Measurements from ENCODE around the gene KDM5C. TPM values are rescaled to one million over a fixed set of nuclear protein-coding genes. Genes with fewer than 3 reads are reported as not detected.
A peak's percentile ranks its signal among the peaks of the same experiment; 100 is the strongest.
"Not testable (repeated sequence)": the region's sequence is repeated elsewhere in the genome, so short reads cannot be mapped to it uniquely, and the experiment has no call there.

Gene KDM5C
- total RNA-seq, 2 experiments from 2014 or later: 67.4 to 68.2 TPM

DNA sequence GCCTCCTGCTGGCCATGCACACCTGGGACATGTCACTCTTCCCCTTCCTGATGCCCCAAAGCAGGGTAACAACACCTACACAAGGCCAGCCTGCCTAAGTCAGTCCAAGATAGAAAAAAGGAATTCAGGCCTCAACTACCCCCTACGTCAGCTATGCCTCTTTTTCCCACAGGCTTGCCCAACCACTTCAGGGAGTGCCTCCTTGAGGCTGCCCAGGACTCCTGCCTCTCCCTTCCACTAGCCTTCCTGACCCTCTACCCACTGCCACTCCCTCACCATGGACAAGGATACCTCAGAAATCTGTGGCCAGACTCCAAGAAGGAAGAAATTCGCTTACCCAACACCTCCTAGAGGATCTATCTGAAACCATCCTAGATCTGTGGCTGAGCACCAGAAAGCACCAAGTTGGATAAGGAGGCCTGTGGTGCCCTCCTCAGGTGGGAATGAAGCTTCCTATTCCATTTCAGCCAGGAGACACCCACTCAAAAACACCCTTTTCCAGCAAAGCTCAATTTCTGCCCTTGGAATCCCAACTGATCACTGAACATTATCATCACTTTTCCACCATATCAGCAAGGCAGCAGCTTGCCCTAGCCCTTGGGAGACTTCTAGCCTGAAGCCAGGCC, 1.8 kb downstream of the KDM5C start:
- Mint-ChIP-seq H3K9me3 (no peaks in the 10 kb centered on the region), H3K27ac (peak overlapping the region; percentile 95), H3K27me3 (ENCODE audit: low read depth) (no peaks in the 10 kb centered on the region), H3K4me3 (peak overlapping the region; percentile 91), H3K36me3 (ENCODE audit: low read depth) (peaks cover 10% of the 10 kb centered on the region), H3K4me1 (ENCODE audit: low read depth) (peaks cover 34% of the 10 kb centered on the region)
- no peak for DNase-seq
- CTCF ChIA-PET: interaction anchor here (1.4 kb wide), 1 partner anchor 90 kb away, joined by 4 read pairs; no protein-coding TSS in a partner anchor
- intact Hi-C loops (cut with micrococcal nuclease): loop anchor here (10.0 kb wide), 1 partner anchor 822 kb away; the partner anchor contains the start of gene PHF8

DNA sequence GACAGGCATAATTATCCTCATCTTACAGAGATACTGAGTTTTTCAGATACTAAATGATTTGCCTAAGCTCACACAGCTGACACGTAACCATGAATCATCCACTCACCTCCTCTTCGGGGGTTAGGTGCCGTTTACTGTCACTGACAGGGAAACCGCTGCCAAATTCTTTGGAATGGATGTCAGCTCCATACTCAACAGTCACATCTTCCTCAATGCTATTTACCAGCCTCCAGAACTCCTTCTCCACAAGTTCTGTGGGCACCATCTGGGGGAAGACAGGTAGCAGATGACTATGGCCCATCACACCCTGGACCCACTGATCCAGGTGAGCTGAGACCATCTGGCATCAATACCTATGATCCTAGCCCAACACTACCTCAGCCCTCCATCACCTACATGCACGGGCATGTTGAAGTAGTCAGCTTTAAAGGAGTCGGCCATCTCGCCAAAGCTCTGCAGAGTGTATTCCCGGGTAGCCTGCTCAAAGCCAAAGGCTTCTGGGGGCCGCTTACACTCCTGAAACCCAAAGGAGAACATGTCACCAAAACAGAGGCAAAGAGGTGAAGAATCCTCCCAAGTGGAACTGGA, 13.5 kb downstream of the KDM5C start:
- Mint-ChIP-seq H3K4me3 (no peak overlapping the region), H3K27me3 (ENCODE audit: low read depth) (no peaks in the 10 kb centered on the region), H3K36me3 (ENCODE audit: low read depth) (peaks cover 27% of the 10 kb centered on the region), H3K27ac (peak overlapping the region; percentile 46), H3K4me1 (ENCODE audit: low read depth) (no peaks in the 10 kb centered on the region), H3K9me3 (no peaks in the 10 kb centered on the region)
- no peak for DNase-seq
- intact Hi-C loops (cut with micrococcal nuclease): no loop called here
- CTCF ChIA-PET: no interaction called here

DNA sequence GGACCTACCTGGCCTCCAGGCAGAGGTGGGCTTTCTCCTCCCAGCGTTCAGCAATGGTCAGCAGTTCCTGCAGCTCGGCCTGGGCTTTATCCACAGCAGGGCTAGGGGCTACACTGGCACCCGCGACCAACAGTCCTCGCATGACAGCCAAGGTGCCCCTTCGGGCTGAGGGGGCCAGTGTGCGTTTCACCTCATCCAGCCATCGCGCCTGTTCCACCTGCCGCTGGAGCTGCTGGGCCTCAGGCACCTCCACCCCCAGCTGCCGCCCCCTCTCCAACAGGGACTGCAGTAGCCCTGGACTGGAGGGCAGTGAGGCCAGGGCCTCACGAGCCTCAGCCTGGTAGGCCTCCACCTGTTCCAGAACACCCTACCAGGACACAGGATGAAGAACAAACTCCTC, 28.3 kb downstream of the KDM5C start:
- H3K27ac Mint-ChIP-seq: no peak overlapping the region

DNA sequence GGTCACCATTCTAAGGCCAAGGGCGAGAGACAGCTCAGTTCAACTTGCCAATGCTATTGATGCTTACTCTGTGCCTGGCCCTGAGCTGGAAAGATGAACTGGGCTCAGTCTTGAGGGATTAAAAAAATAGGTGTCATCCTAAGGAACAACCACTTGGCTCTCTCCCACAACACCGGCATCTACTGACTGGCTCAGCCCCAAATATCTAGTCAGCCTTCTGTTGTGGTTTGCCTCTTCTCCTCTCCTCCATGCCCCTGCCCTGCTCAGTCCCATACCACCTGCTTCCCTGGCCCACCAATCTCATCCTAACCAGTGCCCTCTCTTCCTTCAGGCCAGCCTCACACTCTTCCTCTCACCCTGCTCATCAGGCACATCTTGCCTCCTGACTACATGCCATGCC, 29.6 kb downstream of the KDM5C start:
- intact Hi-C loops (cut with micrococcal nuclease): no loop called here
- H3K27me3 Mint-ChIP-seq (ENCODE audit: low read depth): no peaks in the 10 kb centered on the region
- H3K27ac Mint-ChIP-seq: no peak overlapping the region
- no peak for DNase-seq
- CTCF ChIA-PET: no interaction called here
- H3K4me3 Mint-ChIP-seq: no peak overlapping the region
- H3K9me3 Mint-ChIP-seq: no peaks in the 10 kb centered on the region
- H3K4me1 Mint-ChIP-seq (ENCODE audit: low read depth): no peaks in the 10 kb centered on the region
- H3K36me3 Mint-ChIP-seq (ENCODE audit: low read depth): peaks cover 20% of the 10 kb centered on the region

More for the DNA sequence above, 28.3 kb downstream of the KDM5C start:
- intact Hi-C loops (cut with micrococcal nuclease): no loop called here
- Mint-ChIP-seq H3K36me3 (ENCODE audit: low read depth) (peaks cover 18% of the 10 kb centered on the region), H3K4me1 (ENCODE audit: low read depth) (no peaks in the 10 kb centered on the region), H3K4me3 (no peak overlapping the region), H3K9me3 (no peaks in the 10 kb centered on the region), H3K27me3 (ENCODE audit: low read depth) (no peaks in the 10 kb centered on the region)
- CTCF ChIA-PET: no interaction called here
- no peak for DNase-seq

DNA sequence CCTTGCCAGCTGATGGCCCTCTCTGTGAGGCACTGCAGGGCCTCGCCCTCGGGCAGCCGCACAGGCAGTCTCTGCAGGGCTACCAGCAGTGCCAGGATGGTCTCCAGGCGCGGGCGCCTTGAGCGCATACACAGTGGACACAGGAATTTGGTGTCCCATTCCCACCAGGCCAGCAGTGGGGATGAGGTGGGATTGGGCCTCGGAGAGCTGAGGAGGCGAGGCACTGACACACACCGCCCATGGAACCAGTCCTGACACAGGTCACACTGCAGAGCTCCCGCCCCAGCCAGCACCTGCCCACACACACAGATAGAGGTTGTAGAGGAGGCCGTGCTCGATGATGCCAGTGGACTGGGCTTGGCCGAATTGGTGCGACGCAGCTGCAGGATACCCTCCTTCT, 30.7 kb downstream of the KDM5C start:
- H3K4me3 Mint-ChIP-seq: no peak overlapping the region
- intact Hi-C loops (cut with micrococcal nuclease): no loop called here
- peaks cover 19% of the 10 kb centered on the region for H3K36me3 Mint-ChIP-seq (ENCODE audit: low read depth)
- H3K27ac Mint-ChIP-seq: no peak overlapping the region
- H3K9me3 Mint-ChIP-seq: no peaks in the 10 kb centered on the region
- H3K27me3 Mint-ChIP-seq (ENCODE audit: low read depth): no peaks in the 10 kb centered on the region
- DNase-seq: no peak
- CTCF ChIA-PET: no interaction called here
- H3K4me1 Mint-ChIP-seq (ENCODE audit: low read depth): peaks cover 2% of the 10 kb centered on the region

DNA sequence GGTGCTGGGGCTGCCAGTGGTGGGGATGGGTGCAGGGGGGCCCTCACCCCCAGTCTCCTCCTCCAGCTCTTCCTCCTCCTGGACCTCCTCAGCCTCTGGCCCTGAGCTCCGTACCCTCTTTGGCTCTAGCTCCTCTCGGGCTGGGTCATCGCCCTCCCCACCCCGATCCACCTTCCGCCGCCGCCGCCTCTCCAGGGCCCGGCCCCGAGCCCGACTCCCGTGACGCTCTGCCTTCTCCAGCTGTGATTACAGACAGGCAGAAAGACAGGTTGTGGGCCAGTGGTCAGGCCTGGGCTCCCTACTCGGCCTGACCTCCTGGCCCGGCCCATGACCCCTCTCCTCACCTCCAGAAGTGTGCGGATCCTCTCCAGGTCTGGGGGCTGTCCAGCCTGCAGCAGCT, 31.9 kb downstream of the KDM5C start:
- H3K9me3 Mint-ChIP-seq: no peaks in the 10 kb centered on the region
- peaks cover 9% of the 10 kb centered on the region for H3K4me1 Mint-ChIP-seq (ENCODE audit: low read depth)
- H3K4me3 Mint-ChIP-seq: no peak overlapping the region
- intact Hi-C loops (cut with micrococcal nuclease): no loop called here
- H3K27me3 Mint-ChIP-seq (ENCODE audit: low read depth): no peaks in the 10 kb centered on the region
- CTCF ChIA-PET: no interaction called here
- DNase-seq: no peak
- H3K27ac Mint-ChIP-seq: no peak overlapping the region
- H3K36me3 Mint-ChIP-seq (ENCODE audit: low read depth): peaks cover 18% of the 10 kb centered on the region

DNA sequence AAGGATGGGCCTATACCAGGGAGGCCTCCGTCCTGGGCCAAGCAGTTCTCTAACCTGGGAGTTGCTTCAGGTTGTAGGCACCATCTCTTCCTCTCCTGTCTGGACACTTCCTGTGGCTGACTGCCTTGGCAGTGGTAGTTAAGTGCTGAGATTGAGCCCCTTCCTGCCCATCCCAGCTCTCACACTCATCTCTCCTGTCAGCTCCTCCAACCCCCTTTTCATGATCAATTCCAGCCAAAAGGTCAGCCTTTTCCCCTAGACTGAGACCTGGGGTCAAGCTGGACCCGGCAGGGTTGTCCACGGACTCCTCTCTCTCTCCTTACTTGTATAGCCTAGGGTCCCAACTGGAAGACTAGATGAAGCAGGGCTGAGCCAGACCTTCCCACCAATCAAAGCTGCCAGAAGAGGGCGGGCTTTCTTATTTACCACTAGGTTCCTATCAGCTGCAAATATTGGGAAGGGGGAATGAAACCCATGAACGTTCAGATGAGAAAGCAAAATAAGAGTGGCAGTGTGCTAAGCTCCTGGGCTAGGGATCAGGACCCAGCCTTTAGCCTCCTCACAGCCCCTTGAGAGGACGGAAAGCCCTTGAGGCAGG, 34.5 kb downstream of the KDM5C start:
- Mint-ChIP-seq H3K4me3 (no peak overlapping the region), H3K9me3 (no peaks in the 10 kb centered on the region), H3K4me1 (ENCODE audit: low read depth) (peaks cover 18% of the 10 kb centered on the region), H3K27me3 (ENCODE audit: low read depth) (no peaks in the 10 kb centered on the region), H3K36me3 (ENCODE audit: low read depth) (peaks cover 7% of the 10 kb centered on the region), H3K27ac (no peak overlapping the region)
- CTCF ChIA-PET: no interaction called here
- intact Hi-C loops (cut with micrococcal nuclease): no loop called here
- DNase-seq: no peak

DNA sequence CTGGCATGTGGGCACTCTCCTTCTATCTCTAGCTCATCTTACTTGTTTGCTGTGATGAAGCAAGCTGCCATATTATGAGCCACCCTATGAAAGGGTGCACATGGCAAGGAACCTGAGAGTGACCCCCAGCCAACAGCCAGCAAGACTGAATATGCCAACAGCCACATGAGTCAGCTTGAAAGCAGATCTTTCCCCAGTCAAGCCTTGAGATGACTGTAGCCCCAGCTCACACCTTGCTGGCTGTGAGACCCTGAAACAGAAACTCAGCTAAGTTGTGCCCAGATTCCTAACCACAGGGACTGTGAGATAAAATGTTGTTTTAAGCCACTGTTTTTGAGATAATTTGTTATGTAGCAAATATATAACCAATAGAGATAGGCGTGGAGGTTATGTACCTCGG, 36.2 kb downstream of the KDM5C start:
- DNase-seq: peak; percentile 56
- CTCF ChIA-PET: interaction anchor here (1.6 kb wide), 1 partner anchor 118 kb away, joined by 5 read pairs; no protein-coding TSS in a partner anchor
- no peaks in the 10 kb centered on the region for H3K27me3 Mint-ChIP-seq (ENCODE audit: low read depth)
- no peak overlapping the region for H3K27ac Mint-ChIP-seq
- H3K9me3 Mint-ChIP-seq: no peaks in the 10 kb centered on the region
- no peak overlapping the region for H3K4me3 Mint-ChIP-seq
- peaks cover 18% of the 10 kb centered on the region for H3K4me1 Mint-ChIP-seq (ENCODE audit: low read depth)
- H3K36me3 Mint-ChIP-seq (ENCODE audit: low read depth): peaks cover 2% of the 10 kb centered on the region
- intact Hi-C loops (cut with micrococcal nuclease): loop anchor here (2.0 kb wide), 1 partner anchor 36 kb away; the partner anchor contains the start of gene KDM5C

DNA sequence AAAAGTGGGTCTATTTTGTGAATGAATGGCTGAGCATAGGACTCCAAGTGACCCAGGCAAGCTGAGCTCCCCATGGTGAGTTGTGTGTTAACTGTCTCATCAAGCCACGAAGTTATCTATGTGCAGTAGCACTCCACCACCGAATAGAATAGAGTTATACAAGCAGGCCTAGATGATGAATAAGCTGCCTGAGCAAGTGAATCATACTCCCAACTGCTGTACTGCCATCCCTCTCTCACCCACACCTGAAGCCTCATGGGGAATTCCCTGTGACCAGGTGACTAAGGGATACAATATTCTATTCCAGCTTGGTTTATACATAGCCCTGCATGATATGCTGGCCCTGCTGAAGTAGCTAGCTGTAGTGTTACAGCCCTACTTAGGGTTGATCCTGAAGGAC, 38.7 kb downstream of the KDM5C start:
- intact Hi-C loops (cut with micrococcal nuclease): no loop called here
- DNase-seq: peak; percentile 47
- Mint-ChIP-seq H3K27me3 (ENCODE audit: low read depth) (no peaks in the 10 kb centered on the region), H3K9me3 (no peaks in the 10 kb centered on the region), H3K4me1 (ENCODE audit: low read depth) (peaks cover 18% of the 10 kb centered on the region), H3K4me3 (no peak overlapping the region), H3K36me3 (ENCODE audit: low read depth) (peaks cover 2% of the 10 kb centered on the region), H3K27ac (no peak overlapping the region)
- CTCF ChIA-PET: no interaction called here

DNA sequence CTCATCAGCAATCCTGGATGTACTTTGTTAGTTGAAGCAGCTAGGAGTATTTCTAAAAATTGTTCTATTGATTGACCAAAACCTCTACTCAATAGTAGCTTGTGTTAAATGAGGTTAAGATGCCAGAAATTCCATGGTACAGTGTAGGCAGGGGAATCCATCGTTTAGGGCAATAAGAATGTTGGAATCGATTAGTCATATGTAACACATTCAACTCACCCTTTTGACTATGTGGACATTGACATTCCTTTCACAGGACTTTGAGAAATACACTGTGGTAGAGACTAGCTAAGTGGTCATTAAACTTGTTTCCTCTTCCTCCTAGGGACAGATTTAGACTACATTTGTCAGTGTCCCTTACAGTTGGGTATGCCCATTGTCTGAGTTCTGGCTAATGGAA, 40.2 kb downstream of the KDM5C start:
- Mint-ChIP-seq H3K9me3 (no peaks in the 10 kb centered on the region), H3K27me3 (ENCODE audit: low read depth) (no peaks in the 10 kb centered on the region), H3K36me3 (ENCODE audit: low read depth) (no peaks in the 10 kb centered on the region), H3K4me3 (no peak overlapping the region), H3K27ac (no peak overlapping the region), H3K4me1 (ENCODE audit: low read depth) (peaks cover 18% of the 10 kb centered on the region)
- CTCF ChIA-PET: no interaction called here
- intact Hi-C loops (cut with micrococcal nuclease): no loop called here
- no peak for DNase-seq

DNA sequence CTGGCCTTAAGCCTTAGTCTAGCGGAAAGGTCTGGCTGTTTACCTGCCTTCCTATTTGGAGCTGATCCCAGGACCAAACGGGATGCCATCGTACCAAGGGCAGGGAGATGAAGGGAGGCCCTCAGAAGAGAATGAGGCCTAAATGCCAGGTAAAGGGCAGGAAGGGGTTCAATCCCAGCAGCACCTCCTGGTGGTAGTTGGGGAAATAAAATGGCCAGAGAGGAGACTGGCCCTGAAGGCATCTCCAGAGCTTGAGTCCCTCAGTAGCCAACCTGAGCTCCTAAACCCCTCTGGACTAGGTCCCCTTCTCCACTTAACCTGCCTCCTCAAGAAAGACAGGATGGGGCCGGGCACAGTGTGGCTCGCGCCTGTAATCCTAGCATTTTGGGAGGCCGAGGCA, 53.7 kb downstream of the KDM5C start:
- Mint-ChIP-seq H3K4me1 (ENCODE audit: low read depth) (no peaks in the 10 kb centered on the region), H3K36me3 (ENCODE audit: low read depth) (peaks cover 3% of the 10 kb centered on the region), H3K27ac (no peak overlapping the region), H3K4me3 (no peak overlapping the region), H3K27me3 (ENCODE audit: low read depth) (no peaks in the 10 kb centered on the region), H3K9me3 (peaks cover 4% of the 10 kb centered on the region)
- intact Hi-C loops (cut with micrococcal nuclease): no loop called here
- no peak for DNase-seq
- CTCF ChIA-PET: no interaction called here

DNA sequence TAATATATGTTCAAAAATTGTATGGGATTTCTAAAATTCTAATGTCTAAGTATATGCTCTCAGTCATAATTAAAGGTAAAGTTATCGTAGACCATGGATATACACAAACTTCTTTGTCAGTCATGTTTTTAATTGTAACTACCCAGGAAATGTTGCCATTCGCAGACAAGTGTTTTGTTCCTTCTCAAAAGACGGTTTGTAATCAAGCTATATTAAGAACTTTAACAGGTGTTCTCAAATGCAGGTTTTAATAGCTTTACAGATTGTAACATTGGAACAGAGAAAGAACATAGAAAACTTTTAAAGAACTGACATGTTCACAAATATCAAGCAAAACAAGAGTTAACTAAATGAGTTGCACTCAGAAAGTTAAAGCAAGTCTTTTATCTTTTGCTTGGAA, 58.9 kb downstream of the KDM5C start:
- intact Hi-C loops (cut with micrococcal nuclease): no loop called here
- H3K9me3 Mint-ChIP-seq: no peaks in the 10 kb centered on the region
- peaks cover 3% of the 10 kb centered on the region for H3K36me3 Mint-ChIP-seq (ENCODE audit: low read depth)

DNA sequence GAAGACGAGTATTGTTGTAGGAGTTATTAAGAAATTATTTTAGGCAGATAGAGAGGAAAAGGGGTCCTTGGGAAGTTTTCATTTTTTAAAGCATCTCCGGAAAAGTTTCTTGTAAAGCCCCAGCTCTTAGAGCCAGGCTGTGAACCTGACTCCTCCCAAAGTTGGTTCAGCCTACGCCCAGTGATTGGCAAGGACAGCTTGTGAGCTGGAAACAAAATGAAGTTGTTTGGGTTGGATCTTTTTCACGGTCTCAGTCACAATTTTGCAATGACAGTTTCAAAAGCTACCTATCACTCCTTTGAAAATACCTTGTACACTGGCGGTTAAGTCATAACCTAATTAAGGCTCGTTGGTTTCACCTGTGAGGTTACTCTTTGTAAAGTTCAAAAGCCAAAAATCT, 60.4 kb downstream of the KDM5C start:
- H3K27me3 Mint-ChIP-seq (ENCODE audit: low read depth); H3K4me1 Mint-ChIP-seq (ENCODE audit: low read depth); H3K36me3 Mint-ChIP-seq (ENCODE audit: low read depth); H3K4me3 Mint-ChIP-seq; DNase-seq; H3K27ac Mint-ChIP-seq; intact Hi-C loops (cut with micrococcal nuclease); H3K9me3 Mint-ChIP-seq: not testable (repeated sequence)
- CTCF ChIA-PET: interaction anchor here (0.6 kb wide), 1 partner anchor 309 kb away, joined by 3 read pairs; no protein-coding TSS in a partner anchor

More for the DNA sequence above, 58.9 kb downstream of the KDM5C start:
- no peak overlapping the region for H3K27ac Mint-ChIP-seq
- H3K4me1 Mint-ChIP-seq (ENCODE audit: low read depth): no peaks in the 10 kb centered on the region
- no peaks in the 10 kb centered on the region for H3K27me3 Mint-ChIP-seq (ENCODE audit: low read depth)
- CTCF ChIA-PET: no interaction called here
- no peak for DNase-seq
- no peak overlapping the region for H3K4me3 Mint-ChIP-seq
